C4-2B (cell line): ENCODE data around the gene GPR17.

Source experiments
- H3K27ac ChIP-seq: fragments of 450-650 bp; 2 replicates; pipeline ENCODE4 v1.5.1; 2017
- ZFX ChIP-seq: fragments of 450-650 bp; IDR thresholded peaks from 2 replicates; pipeline ENCODE4 v1.6.1; 2017
- TF ChIP-seq, protein P1 (sequence below): fragments of 450-650 bp; conservative IDR thresholded peaks from 2 replicates; pipeline ENCODE4 v1.5.1; 2017; ENCODE audit warnings: mild to moderate bottlenecking

Gene GPR17

DNA sequence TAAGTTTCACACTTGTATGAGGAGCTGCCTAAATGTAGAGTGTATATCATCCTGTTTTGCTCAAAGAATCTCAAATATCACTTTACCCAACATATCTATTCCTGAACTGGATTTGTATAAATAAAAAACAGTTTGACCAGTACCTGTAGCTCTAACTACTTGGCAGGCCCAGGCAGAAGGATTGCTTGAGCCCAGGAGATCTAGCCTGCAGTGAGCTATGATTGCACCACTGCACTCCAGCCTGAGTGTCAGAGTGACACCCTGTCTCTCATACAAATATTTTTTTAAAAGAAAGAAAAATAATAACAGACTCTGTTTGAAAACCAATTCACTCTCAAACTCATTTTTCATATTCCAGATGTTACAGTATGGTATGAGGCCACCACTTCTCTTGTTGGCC, 37.1 kb downstream of the GPR17 start:
- H3K27ac ChIP-seq, result no peak overlapping the region
- TF ChIP-seq ZFX, result no peak
- TF ChIP-seq, protein P1, sequence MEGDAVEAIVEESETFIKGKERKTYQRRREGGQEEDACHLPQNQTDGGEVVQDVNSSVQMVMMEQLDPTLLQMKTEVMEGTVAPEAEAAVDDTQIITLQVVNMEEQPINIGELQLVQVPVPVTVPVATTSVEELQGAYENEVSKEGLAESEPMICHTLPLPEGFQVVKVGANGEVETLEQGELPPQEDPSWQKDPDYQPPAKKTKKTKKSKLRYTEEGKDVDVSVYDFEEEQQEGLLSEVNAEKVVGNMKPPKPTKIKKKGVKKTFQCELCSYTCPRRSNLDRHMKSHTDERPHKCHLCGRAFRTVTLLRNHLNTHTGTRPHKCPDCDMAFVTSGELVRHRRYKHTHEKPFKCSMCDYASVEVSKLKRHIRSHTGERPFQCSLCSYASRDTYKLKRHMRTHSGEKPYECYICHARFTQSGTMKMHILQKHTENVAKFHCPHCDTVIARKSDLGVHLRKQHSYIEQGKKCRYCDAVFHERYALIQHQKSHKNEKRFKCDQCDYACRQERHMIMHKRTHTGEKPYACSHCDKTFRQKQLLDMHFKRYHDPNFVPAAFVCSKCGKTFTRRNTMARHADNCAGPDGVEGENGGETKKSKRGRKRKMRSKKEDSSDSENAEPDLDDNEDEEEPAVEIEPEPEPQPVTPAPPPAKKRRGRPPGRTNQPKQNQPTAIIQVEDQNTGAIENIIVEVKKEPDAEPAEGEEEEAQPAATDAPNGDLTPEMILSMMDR, result no peak

DNA sequence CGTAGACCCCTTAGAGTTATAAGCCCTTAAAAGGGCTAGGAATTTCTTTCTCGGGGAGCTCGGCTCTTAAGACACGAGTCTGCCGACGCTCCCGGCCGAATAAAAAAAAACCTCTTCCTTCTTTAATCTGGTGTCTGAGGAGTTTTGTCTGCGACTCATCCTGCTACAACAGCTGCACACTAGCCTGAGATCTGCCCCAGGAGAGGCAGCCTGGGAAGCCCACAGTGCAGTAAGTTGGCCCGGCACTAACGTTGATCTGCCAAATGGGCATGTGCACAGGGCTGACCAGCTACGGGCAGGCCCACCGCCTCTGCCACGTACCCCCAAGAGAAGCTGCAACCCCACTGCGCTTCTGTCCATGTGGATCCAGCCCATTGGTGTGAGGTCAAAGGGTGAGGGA, 37.8 kb downstream of the GPR17 start:
- H3K27ac ChIP-seq, result no peak overlapping the region
- TF ChIP-seq, protein P1, result no peak
- no peak for TF ChIP-seq ZFX

DNA sequence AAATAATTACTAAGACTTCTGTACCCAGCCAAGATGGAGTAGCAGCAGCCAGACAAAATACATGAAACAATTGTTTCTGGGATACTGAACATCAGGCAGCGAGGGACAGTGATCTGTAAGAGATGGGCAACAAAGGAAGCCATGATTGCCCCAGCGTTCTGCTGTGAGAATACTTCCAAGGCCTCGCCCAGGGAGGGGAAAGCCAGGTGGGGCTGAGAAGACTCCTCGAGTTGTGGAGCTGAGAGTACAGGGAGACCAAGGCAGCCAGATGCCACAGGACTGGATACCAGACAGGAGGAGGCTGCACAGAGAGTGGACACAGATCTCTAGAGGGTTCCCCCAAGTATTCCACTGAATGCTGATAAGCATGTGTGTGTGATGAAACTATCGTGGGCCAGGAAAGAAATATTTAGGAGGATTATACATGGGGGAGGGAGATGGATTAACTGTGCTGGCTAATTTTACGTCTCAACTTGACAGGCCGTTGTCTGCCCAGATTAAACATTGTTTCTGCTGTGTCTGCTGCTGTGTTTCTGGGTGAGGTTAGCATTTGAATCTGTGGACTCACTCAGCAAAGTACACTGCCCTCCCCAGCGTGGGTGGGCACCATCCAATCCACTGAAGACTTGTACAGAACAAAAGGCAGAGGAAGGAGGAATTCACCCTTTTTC, 39.6 kb downstream of the GPR17 start:
- H3K27ac ChIP-seq, result no peak overlapping the region
- TF ChIP-seq, protein P1, result no peak
- TF ChIP-seq ZFX, result no peak

DNA sequence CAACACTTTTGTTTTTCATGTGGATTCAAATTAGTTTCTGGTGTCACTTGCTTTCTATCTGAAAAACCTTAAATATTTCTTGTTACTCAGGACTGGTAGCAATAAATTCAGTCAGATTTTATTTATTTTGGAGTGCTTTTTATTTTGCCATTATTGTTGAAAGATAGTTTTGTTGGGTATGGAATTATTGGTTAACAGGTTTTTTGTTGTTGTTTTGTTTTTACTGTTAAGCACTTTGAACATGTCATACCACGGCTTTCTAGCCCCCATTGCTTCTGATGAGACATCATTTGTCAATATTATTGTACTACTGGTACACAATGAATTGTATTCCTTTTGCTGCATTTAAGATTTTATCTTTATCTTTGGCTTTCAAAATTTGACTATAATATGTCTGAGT, 42.5 kb downstream of the GPR17 start:
- no peak for TF ChIP-seq ZFX
- TF ChIP-seq, protein P1, result no peak

DNA sequence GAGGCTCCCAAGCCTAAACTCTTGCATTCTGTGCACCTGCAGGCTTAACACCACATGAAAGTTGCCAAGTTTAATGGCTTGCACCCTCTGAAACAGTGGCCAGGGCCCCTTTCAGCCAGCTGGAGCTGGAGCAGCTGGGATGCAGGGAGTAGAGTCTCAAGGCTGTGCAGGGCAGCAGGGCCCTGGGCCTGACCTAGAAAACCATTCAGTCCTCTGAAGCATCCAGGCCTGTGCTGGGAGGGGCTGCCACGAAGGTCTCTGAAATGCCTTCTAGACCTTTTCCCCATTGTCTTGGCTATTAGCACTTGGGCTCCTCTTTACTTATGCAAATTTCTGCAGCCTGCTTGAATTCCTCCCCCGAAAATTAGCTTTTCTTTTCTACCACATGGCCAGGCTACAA, 44.7 kb downstream of the GPR17 start:
- H3K27ac ChIP-seq, result no peak overlapping the region
- TF ChIP-seq, protein P1, result no peak
- no peak for TF ChIP-seq ZFX

More for the DNA sequence above, 42.5 kb downstream of the GPR17 start:
- no peak overlapping the region for H3K27ac ChIP-seq

DNA sequence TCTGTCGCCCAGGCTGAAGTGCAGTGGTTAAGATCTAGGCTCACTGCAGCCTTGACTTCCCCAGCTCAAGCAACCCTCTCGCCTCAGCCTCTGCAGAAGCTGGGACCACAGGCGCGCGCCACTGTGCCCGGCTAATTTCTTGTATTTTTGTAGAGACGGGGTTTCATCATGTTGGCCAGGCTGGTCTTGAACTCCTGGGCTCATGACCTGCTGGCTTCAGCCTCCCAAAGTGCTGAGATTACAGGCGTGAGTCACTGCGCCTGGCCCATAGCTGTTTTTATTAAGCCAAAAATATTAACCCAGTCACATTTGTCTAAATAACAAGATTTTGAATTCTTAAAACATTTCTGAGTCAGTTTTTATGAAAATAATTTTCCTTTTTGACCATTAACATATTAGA, 49.0 kb downstream of the GPR17 start:
- TF ChIP-seq, protein P1, result no peak
- TF ChIP-seq ZFX, result no peak
- no peak overlapping the region for H3K27ac ChIP-seq

DNA sequence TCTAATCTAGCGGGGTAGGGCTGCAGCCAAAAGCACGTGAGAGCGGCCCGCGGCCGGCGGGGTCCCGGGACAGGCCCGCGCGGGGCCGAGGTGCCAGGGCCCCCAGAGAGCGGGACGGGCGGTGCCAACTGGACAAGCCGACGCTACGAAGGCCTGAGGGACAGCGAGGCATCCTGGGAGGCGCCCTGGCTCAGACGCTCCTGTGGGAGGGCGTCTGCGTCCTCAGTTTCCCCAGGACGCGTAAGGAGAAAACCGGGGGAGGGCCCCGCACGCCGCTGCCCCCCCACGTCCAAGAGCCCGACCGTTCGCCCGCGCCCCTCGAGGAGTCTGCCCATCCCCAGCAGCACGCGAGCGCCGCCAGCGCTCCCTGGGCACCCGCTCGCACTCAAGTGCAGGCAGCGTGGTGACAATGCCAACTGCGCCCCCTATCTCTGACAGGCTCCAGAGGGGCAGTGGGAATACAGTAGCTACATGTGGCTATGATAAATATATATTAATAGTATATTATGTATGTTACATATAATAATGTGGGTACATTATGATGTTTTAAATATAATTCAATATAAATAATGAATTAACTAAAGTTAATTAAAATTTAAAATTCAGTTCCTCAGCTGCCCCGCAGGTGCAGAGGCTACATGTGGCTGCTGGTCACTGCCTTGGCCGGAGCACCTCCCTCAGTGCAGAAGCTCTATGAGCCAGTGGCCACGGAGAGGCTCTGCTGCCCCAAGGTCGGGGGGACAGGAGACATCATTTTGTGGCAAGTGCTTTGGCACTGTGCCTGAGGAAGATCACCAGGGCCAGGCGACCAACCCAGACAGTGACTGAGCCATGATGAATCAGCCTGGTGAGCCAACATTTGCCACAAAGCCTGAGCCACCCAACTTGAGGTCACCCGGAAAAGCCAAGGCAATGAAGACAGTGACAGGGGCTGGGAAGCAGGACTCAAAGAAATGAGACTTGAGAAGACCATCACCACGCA, 49.8 kb downstream of the GPR17 start:
- TF ChIP-seq ZFX, result no peak
- TF ChIP-seq, protein P1, result no peak
- H3K27ac ChIP-seq, result no peak overlapping the region
